ENCODE measurements around the gene PSMC5. TPM values are rescaled to one million over a fixed set of nuclear protein-coding genes. Genes with fewer than 3 reads are reported as not detected.
A peak's percentile ranks its signal among the peaks of the same experiment; 100 is the strongest.

The PSMC5 gene
- total and polyA plus RNA-seq, 9 of the 15 experiments (the other 6 are each of a cell fraction or from before 2014, with no cell fraction given): 89.2 to 393 (median 161) TPM

GRCh38 chr17:63827801-63828221, 580 bp downstream of the PSMC5 start (continued):
- TF ChIP-seq ATF6 (CRISPR knock-in tag; IDR thresholded peaks at IDR 0.05) (no peak), CHD1 (IDR thresholded peaks at IDR 0.05; ENCODE audit: low read length) (peak; percentile 77), U2AF1 (optimal IDR thresholded peaks at IDR 0.05; ENCODE audit: low read depth, low read length) (no peak), NR0B1 (IDR thresholded peaks at IDR 0.05; ENCODE audit: partially characterized antibody) (no peak)

- H3K4me2 ChIP-seq (ENCODE audit: insufficient read depth, low read length): peak overlapping the region; percentile 99; the same call in 1 of the 2 replicates
- peaks cover 0 to 16% of the 10 kb centered on the region in 2 experiments; a peak in 2 of 5 replicates for H3K4me1 ChIP-seq (replicated peaks in 1 of 2; ENCODE audit: control insufficient read depth in 2 of 2, insufficient read depth in 2 of 2, low read length in 2 of 2)
- no peaks in the 10 kb centered on the region for H4K20me1 ChIP-seq (replicated peaks; ENCODE audit: control insufficient read depth, insufficient read depth, low read length)
- ChIA-PET CTCF (ENCODE audit: low intra/inter-chr PET ratio) (no interaction called here), POLR2A (interaction anchor here (1.3 to 4.6 kb wide), 5 partner anchors 9 to 55 kb away, joined by 3 to 66 read pairs (median 15); partner anchors contain the start of genes CCDC47, DDX42 and SMARCD2)
- BruUV-seq (replicated peaks): no TSS peak
- no peaks in the 10 kb centered on the region for H3K9me3 ChIP-seq (replicated peaks; ENCODE audit: control insufficient read depth, insufficient read depth, low read depth, low read length)
- FAIRE-seq: no peak
- peak; percentile 29; the same call in 1 of the 2 replicates for TF ChIP-seq RBFOX2 (IDR thresholded peaks at IDR 0.05; ENCODE audit: low read depth, low read length)
- TF ChIP-seq PKNOX1 (IDR thresholded peaks at IDR 0.05): 0 out of 2 replicates have a peak, but pooled peaks have one; percentile 15
- no peak for TF ChIP-seq ZBED1 (IDR thresholded peaks at IDR 0.05)
- no peak for TF ChIP-seq SUPT5H (IDR thresholded peaks at IDR 0.05)
- in situ Hi-C loops (cut with MboI) (loop anchor here (25.0 kb wide), 1 partner anchor 392 kb away; the partner anchor contains the start of gene CYB561), intact Hi-C loops (cut with micrococcal nuclease) (no loop called here)
- H3K27me3 ChIP-seq (ENCODE audit: control insufficient read depth in 2 of 2, insufficient read depth in 2 of 2, low read length in 2 of 2): no peaks in the 10 kb centered on the region
- peaks cover 81% of the 10 kb centered on the region for H3K36me3 ChIP-seq (ENCODE audit: control insufficient read depth, insufficient read depth, low read length)
- H3K27ac ChIP-seq (ENCODE audit: extremely low read depth, low read depth, low read length): no peak overlapping the region; the same call in 2 of the 3 replicates
- no peak for DNase-seq (ENCODE audit: extremely low read depth in 1 of 4, low spot score in 3 of 4)
- no peak overlapping the region for H3K9ac ChIP-seq (ENCODE audit: insufficient read depth in 1 of 2, low read depth in 2 of 2, low read length in 2 of 2)
- no peaks in the 10 kb centered on the region for H3K9me1 ChIP-seq (ENCODE audit: control insufficient read depth, insufficient read depth, low read length)
- peaks cover 51% of the 10 kb centered on the region for H3K79me2 ChIP-seq (ENCODE audit: control insufficient read depth, insufficient read depth, low read length)
- WGBS (ENCODE audit: insufficient coverage, low coverage, missing lambda C conversion rate): 85% methylated on average over 3 of the region's 3 CpGs
- no peak for ATAC-seq
- H3K4me3 ChIP-seq: peak overlapping the region; percentile 92; the same call in 1 of the 2 replicates
- H2AFZ ChIP-seq (ENCODE audit: low read depth, low read length): no peak overlapping the region
Measured at GRCh38 chr17:63828936-63829335, 1.7 kb downstream of the PSMC5 start.

Data from K562 (cell line).